ENCODE results near the gene CDK1. TPM values are rescaled to one million over a fixed set of nuclear protein-coding genes. Genes with fewer than 3 reads are reported as not detected.

Gene CDK1
- total and polyA plus RNA-seq, 2 of the 8 experiments (the other 6 are each of a cell fraction or from before 2014, with no cell fraction given) = 29.4 to 111 TPM

- TF ChIP-seq SRF (IDR thresholded peaks at IDR 0.05; ENCODE audit: low read depth, low read length) = no peak
- TF ChIP-seq BCL11A (IDR thresholded peaks at IDR 0.05; ENCODE audit: low read depth in 2 of 2, low read length in 2 of 2) = no peak
- TF ChIP-seq YY1 (IDR thresholded peaks at IDR 0.05; ENCODE audit: low read depth, low read length) = no peak
- TF ChIP-seq ASH2L (IDR thresholded peaks at IDR 0.05; ENCODE audit: low read length) = no peak
- no peak for TF ChIP-seq RNF2 (IDR thresholded peaks at IDR 0.05; ENCODE audit: borderline replicate concordance, low read depth, low read length, missing control alignments, poor library complexity, severe bottlenecking)
- TF ChIP-seq GABPA (IDR thresholded peaks at IDR 0.05; ENCODE audit: borderline replicate concordance, insufficient read depth, low read length) = no peak
- no peak for TF ChIP-seq ATF3 (IDR thresholded peaks at IDR 0.05; ENCODE audit: insufficient read depth, low read depth, low read length)
- TF ChIP-seq POU5F1 (IDR thresholded peaks at IDR 0.05; ENCODE audit: low read depth, low read length) = no peak
Measured at GRCh38 chr10:60789340-60789739, 11.1 kb downstream of the CDK1 start (continued).

Measured in H1 (cell line).